Transverse colon (tissue), 4 donors: Measurements from ENCODE around the gene FAR2.

ENCODE experiments used
- CTCF ChIP-seq, 5 experiments: fragments of 200-600 bp in 3 of 5; fragments of 450-650 bp in 2 of 5; sonication (generic) in 3 of 5; IDR thresholded peaks; 1 replicate in 2 of 5; 2 replicates in 3 of 5; pipeline ENCODE4 v1.5.1; 2016 to 2017; ENCODE audit warnings: antibody characterized with exemption in 5 of 5, inconsistent platforms in 3 of 5, mild to moderate bottlenecking in 2 of 5, moderate library complexity in 1 of 5
- EP300 ChIP-seq: sonication (generic); formaldehyde crosslinking; IDR thresholded peaks from one replicate; pipeline ENCODE4 v1.6.1; 2017; ENCODE audit warnings: antibody characterized with exemption, low read depth
- POLR2A ChIP-seq: fragments of 450-650 bp; IDR thresholded peaks from one replicate; pipeline ENCODE4 v1.6.1; 2016; ENCODE audit warnings: antibody characterized with exemption, mild to moderate bottlenecking, moderate library complexity
- POLR2AphosphoS5 ChIP-seq, 3 donors: sonication (generic); formaldehyde crosslinking; IDR thresholded peaks; one replicate each; pipeline ENCODE4 v1.6.1; 2016; ENCODE audit warnings: antibody characterized with exemption in 3 of 3

DNA sequence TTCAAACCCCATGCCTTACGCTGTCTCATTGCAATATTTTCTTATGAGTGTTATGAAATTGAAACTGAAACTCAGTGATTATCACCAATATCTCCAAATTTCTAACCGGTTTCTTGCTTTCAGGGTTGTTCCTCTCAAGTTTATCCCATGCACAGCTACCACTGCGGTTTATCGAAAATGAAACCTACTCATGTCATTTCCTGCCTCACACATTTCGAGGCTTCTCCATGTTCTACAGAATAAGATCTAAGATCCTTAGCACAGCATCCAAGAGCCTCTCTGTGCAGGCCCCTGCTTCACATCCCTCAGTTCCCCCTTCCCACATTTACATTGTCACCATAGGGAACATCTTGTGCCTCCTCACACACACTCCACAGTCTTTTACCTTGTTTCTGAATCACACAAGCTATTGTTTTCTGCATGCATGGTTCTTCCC lies 45.5 kb upstream of the FAR2 start:
- TF ChIP-seq CTCF (IDR thresholded peaks at IDR 0.05) (no peak), POLR2A (no peak), EP300 (no peak), POLR2AphosphoS5 (IDR thresholded peaks at IDR 0.05) (no peak)
